ENCODE measurements around the gene BUB3.
A peak's percentile ranks its signal among the peaks of the same experiment; 100 is the strongest.

BUB3 gene

GRCh38 chr10:123141791-123142700, 12.2 kb upstream of the BUB3 start:
- no peak for DNase-seq

- DNase-seq, result no peak
These were observed 11.5 kb upstream of the BUB3 start for GRCh38 chr10:123142701-123143161.

GRCh38 chr10:123143162-123143824, 10.9 kb upstream of the BUB3 start:
- no peak for DNase-seq

GRCh38 chr10:123143825-123144168, 10.4 kb upstream of the BUB3 start:
- DNase-seq, result no peak

GRCh38 chr10:123144697-123145541, 9.3 kb upstream of the BUB3 start:
- no peak for DNase-seq

- no peak for DNase-seq
These were observed 8.6 kb upstream of the BUB3 start for GRCh38 chr10:123145542-123146012.

GRCh38 chr10:123146013-123146893, 7.9 kb upstream of the BUB3 start:
- no peak for DNase-seq

- DNase-seq, result no peak
These were observed 7.1 kb upstream of the BUB3 start for GRCh38 chr10:123146894-123147634.

- no peak for DNase-seq
These were observed 6.4 kb upstream of the BUB3 start, which contains the start of gene HMX2 for GRCh38 chr10:123147635-123148413. TSS of gene HMX2 (plus strand) at chr10:123148136. CDS start at chr10:123148379, 243 bp downstream.

- DNase-seq, result peak; percentile 21
These were observed 5.6 kb upstream of the BUB3 start for GRCh38 chr10:123148414-123149161.

GRCh38 chr10:123149162-123149567, 5.0 kb upstream of the BUB3 start:
- DNase-seq, result no peak

- DNase-seq, result peak; percentile 31
These were observed 4.5 kb upstream of the BUB3 start for GRCh38 chr10:123149568-123150270.

GRCh38 chr10:123150271-123150985, 3.8 kb upstream of the BUB3 start:
- peak; percentile 25 for DNase-seq

- DNase-seq, result no peak
These were observed 3.0 kb upstream of the BUB3 start for GRCh38 chr10:123150986-123151736.

GRCh38 chr10:123151737-123152135, 2.5 kb upstream of the BUB3 start:
- DNase-seq, result no peak

- DNase-seq, result no peak
These were observed 613 bp upstream of the BUB3 start for GRCh38 chr10:123153486-123154091.
